K562 (cell line): ENCODE measurements around the gene TECTA. TPM values are rescaled to one million over a fixed set of nuclear protein-coding genes. Genes with fewer than 3 reads are reported as not detected.
"Not testable (repeated sequence)": the region's sequence is repeated elsewhere in the genome, so short reads cannot be mapped to it uniquely, and the experiment has no call there.

Experiments
- ATAC-seq: fragments of 200-7000 bp; cut with Tn5 transposase; 3 replicates; pipeline ENCODE4 v1.9.1; 2020; ENCODE audit warnings: moderate library complexity
- BruUV-seq: library from RNA; stranded (reverse); fragments of 400-500 nt; replicated peaks from 2 replicates; lab custom pipeline; 2021; lab: Mats Ljungman, UMichigan
- CTCF ChIA-PET: fragments of 300-600 bp; formaldehyde crosslinking; extraction: SDS; loops from one replicate; lab custom pipeline; 2021; ENCODE audit warnings: low intra/inter-chr PET ratio; lab: Yijun Ruan, JAX
- POLR2A ChIA-PET: fragments of 300-600, 350-650 bp; sonication (Branson Sonifier 250); formaldehyde crosslinking; extraction: SDS; loops from one replicate; lab custom pipeline; 2021; ENCODE audit warnings: antibody characterized with exemption, inconsistent platforms; lab: Yijun Ruan, JAX
- DNase-seq, 4 experiments: peaks; one replicate each; pipeline versions ENCODE4 v3.0.0 to v3.0.0-alpha.2; 2011 to 2018; ENCODE audit warnings: low spot score in 3 of 4, mixed read lengths in 3 of 4; ENCODE audit errors: extremely low read depth in 1 of 4
- FAIRE-seq: peaks from 2 replicates; lab custom pipeline; 2011; peaks lifted over from hg19 to GRCh38; lab: Jason Lieb, UNC
- H2AFZ ChIP-seq: 2 replicates; pipeline ENCODE4 v1.6.0; 2011; ENCODE audit warnings: low read depth, low read length, control low read depth, inconsistent platforms
- H3K27ac ChIP-seq: fragments of 200-600 bp; 3 replicates; pipeline ENCODE4 v1.8.0; 2011; ENCODE audit warnings: low read depth, mild to moderate bottlenecking, control low read depth, inconsistent platforms, low read length, moderate library complexity, mixed read lengths; ENCODE audit errors: extremely low read depth
- H3K27me3 ChIP-seq, 2 experiments: fragments of 300-600 bp in 1 of 2; 2 replicates in 1 of 2; 3 replicates in 1 of 2; pipeline versions ENCODE4 v1.6.0 to v1.8.0; 2011; ENCODE audit warnings: inconsistent platforms in 2 of 2, low read length in 2 of 2, mild to moderate bottlenecking in 1 of 2, mixed read lengths in 1 of 2, moderate library complexity in 1 of 2; ENCODE audit not compliant: control insufficient read depth in 2 of 2, insufficient read depth in 2 of 2
- H3K36me3 ChIP-seq: fragments of 300-600 bp; 3 replicates; pipeline ENCODE4 v1.8.0; 2011; ENCODE audit warnings: mild to moderate bottlenecking, low read length, inconsistent platforms; ENCODE audit not compliant: control insufficient read depth, insufficient read depth
- H3K4me1 ChIP-seq, 2 experiments: fragments of 200-600 bp in 1 of 2; replicated peaks in 1 of 2; 2 replicates in 1 of 2; 3 replicates in 1 of 2; pipeline versions ENCODE4 v1.5.1 to v1.8.0; 2011; ENCODE audit warnings: inconsistent platforms in 2 of 2, low read length in 2 of 2, mild to moderate bottlenecking in 1 of 2, mixed read lengths in 1 of 2, moderate library complexity in 1 of 2; ENCODE audit not compliant: control insufficient read depth in 2 of 2, insufficient read depth in 2 of 2
- H3K4me2 ChIP-seq: 2 replicates; pipeline ENCODE4 v1.6.1; 2011; ENCODE audit warnings: low read length, control low read depth, inconsistent platforms, mixed read lengths; ENCODE audit not compliant: insufficient read depth
- H3K4me3 ChIP-seq: fragments of 200-600 bp; sonication (generic), shearing (Covaris generic); 2 replicates; pipeline ENCODE4 v1.5.1; 2016; ENCODE audit warnings: control low read depth, inconsistent platforms
- H3K79me2 ChIP-seq: fragments of 200-600 bp; 3 replicates; pipeline ENCODE4 v1.8.0; 2011; ENCODE audit warnings: low read length, inconsistent platforms; ENCODE audit not compliant: control insufficient read depth, insufficient read depth
- H3K9ac ChIP-seq, 2 experiments: 2 replicates each; pipeline versions ENCODE4 v1.6.0 to v1.6.1; 2011; ENCODE audit warnings: low read depth in 2 of 2, low read length in 2 of 2, control low read depth in 1 of 2, inconsistent platforms in 1 of 2, mild to moderate bottlenecking in 1 of 2, mixed read lengths in 1 of 2; ENCODE audit not compliant: insufficient read depth in 1 of 2
- H3K9me1 ChIP-seq: one replicate; pipeline ENCODE4 v1.6.0; 2011; ENCODE audit warnings: inconsistent platforms, mild to moderate bottlenecking, low read length, moderate library complexity; ENCODE audit not compliant: control insufficient read depth, insufficient read depth
- H3K9me3 ChIP-seq: replicated peaks from 2 replicates; pipeline ENCODE4 v1.5.1; 2011; ENCODE audit warnings: low read depth, low read length, inconsistent platforms; ENCODE audit not compliant: control insufficient read depth, insufficient read depth
- H4K20me1 ChIP-seq: replicated peaks from 2 replicates; pipeline ENCODE4 v1.6.1; 2011; ENCODE audit warnings: low read length, inconsistent platforms, mixed read lengths; ENCODE audit not compliant: control insufficient read depth, insufficient read depth
- SMARCE1 ChIP-seq: fragments of 450-650 bp; IDR thresholded peaks from 2 replicates; pipeline ENCODE4 v1.7.1; 2016; ENCODE audit warnings: mild to moderate bottlenecking
- WGBS: fragments of 100-300 bp; shearing (Covaris generic); methylation state at CpG from one replicate; pipeline ENCODE4 v1.1.6; 2016; ENCODE audit warnings: low coverage, mixed read lengths; ENCODE audit not compliant: insufficient coverage; ENCODE audit errors: missing lambda C conversion rate; 5-methylcytosine and 5-hydroxymethylcytosine counted together
- in situ Hi-C: fragments of 300-500 bp; cut with MboI; formaldehyde crosslinking; loops from 4 replicates; pipeline ENCODE4 v1.15.0; 2018; ENCODE audit warnings: inconsistent platforms, mixed read lengths
- intact Hi-C: fragments of 100-400 bp; cut with micrococcal nuclease; formaldehyde crosslinking; loops from 2 replicates; pipeline ENCODE4 v1.14.2; 2022
- polyA plus RNA-seq, 8 experiments: library from polyadenylated mRNA; depleted of rRNA in 4 of 8; stranded (reverse) in 5 of 8; unstranded in 3 of 8; fragments of >200 nt; fragmentation: Nextera tagmentation in 2 of 8; fragmentation: Illumina TruSeq in 1 of 8; extraction: Ambion mirVana in 2 of 8; extraction: Trizol in 1 of 8; gene quantifications; 2 replicates each; pipeline versions ENCODE4 v1.2.1 to v1.2.3, GENCODE V29; 2011 to 2014; ENCODE audit warnings: inconsistent platforms in 1 of 8, missing spikeins in 1 of 8
- total RNA-seq, 7 experiments: library from RNA; depleted of rRNA in 6 of 7; stranded (reverse); fragments of >200 nt in 6 of 7; fragmentation: Illumina TruSeq in 2 of 7; extraction: Trizol in 2 of 7; gene quantifications; 2 replicates each; pipeline versions ENCODE4 v1.2.1 to v1.2.3, GENCODE V29; 2011 to 2021; ENCODE audit warnings: low replicate concordance in 1 of 7

TECTA gene
- total and polyA plus RNA-seq, 9 of the 15 experiments (the other 6 are each of a cell fraction or from before 2014, with no cell fraction given), result under 0.01 to 0.04 (median 0.03) TPM; not detected in 5

- no peaks in the 10 kb centered on the region for H3K36me3 ChIP-seq
- no peaks in the 10 kb centered on the region for H3K9me3 ChIP-seq
- POLR2A ChIA-PET, result no interaction called here
- in situ Hi-C loops, result no loop called here
- DNase-seq, result no peak
- CTCF ChIA-PET, result no interaction called here
- no peak overlapping the region for H2AFZ ChIP-seq
- no peak overlapping the region for H3K4me2 ChIP-seq
- FAIRE-seq, result no peak
- no peak for TF ChIP-seq SMARCE1
- H3K4me3 ChIP-seq, result no peak overlapping the region
- H3K27me3 ChIP-seq, result peaks cover 0 to 13% of the 10 kb centered on the region in 2 experiments; a peak in 1 of 5 replicates
- no peaks in the 10 kb centered on the region for H3K9me1 ChIP-seq
- no peaks in the 10 kb centered on the region for H3K79me2 ChIP-seq
- H3K4me1 ChIP-seq, result no peaks in the 10 kb centered on the region; a peak in 1 of 5 replicates
- no TSS peak for BruUV-seq
- ATAC-seq, result no peak
- H3K9ac ChIP-seq, result no peak overlapping the region
- H4K20me1 ChIP-seq, result no peaks in the 10 kb centered on the region
- intact Hi-C loops, result no loop called here
- H3K27ac ChIP-seq, result no peak overlapping the region
Observed at GRCh38 chr11:121238956-121239355, 137.9 kb downstream of the TECTA start.

DNA sequence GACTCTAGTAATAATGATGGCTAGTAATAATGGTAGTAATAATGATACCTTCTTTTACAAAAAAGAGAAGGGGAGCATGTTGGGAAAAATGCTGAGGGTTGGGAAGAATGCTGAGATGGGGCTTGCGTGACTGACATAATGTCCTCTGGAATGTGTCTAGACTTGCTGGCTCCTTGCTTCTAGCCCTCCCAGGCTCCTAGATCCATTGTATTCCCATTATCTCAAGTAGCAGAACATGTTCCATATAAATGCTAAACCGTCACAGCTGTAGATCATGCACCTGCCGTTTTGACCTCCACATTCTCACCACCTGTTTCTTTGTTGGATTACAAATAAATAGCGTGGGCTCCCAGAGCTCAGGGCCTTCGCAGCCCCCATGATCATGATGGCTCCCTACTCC, 139.0 kb downstream of the TECTA start:
- H3K4me3 ChIP-seq, POLR2A ChIA-PET, H3K79me2 ChIP-seq, H4K20me1 ChIP-seq, intact Hi-C loops, H3K4me2 ChIP-seq, H3K9ac ChIP-seq, BruUV-seq, CTCF ChIA-PET, H3K36me3 ChIP-seq, H3K27ac ChIP-seq, H3K4me1 ChIP-seq, FAIRE-seq, DNase-seq, ATAC-seq, H3K9me1 ChIP-seq, H2AFZ ChIP-seq, H3K9me3 ChIP-seq: not testable (repeated sequence)
- peaks cover 0 to 11% of the 10 kb centered on the region in 2 experiments; a peak in 1 of 5 replicates for H3K27me3 ChIP-seq
- in situ Hi-C loops, result loop anchor here (10.0 kb wide), 1 partner anchor 355 kb away; no protein-coding TSS in a partner anchor
- 4% methylated on average over 5 of the region's 5 CpGs for WGBS
